ENCODE measurements around the gene TMEM132A.
A peak's percentile ranks its signal among the peaks of the same experiment; 100 is the strongest.

The TMEM132A gene

DNA sequence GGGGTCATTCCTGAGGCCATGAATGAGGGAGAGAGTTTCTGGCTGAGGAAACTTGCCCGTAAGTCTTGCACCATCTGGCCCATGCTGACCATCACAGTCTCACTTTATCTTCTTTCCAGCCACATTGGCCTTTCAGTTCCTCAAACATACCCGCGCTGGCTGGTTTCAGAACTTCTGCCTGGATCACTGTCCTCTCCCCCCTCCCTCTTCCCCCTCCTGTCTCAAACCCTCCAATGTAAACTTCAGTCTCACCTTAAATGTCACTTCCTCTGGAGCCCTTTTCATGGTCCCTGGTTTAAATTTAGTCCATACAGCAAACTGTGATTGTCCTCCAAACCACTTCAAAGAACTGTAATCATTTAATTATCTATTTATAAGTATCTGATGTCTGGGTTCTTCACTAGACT lies 14.0 kb upstream of the TMEM132A start:
- Histone ChIP-seq H3K4me2 (peak overlapping the region; percentile 87 to 98 (median 97)), H4K20me1 (peaks cover 0 to 17% (median 7%) of the 10 kb centered on the region in 11 experiments; a peak in 12 of 22 replicates), H3K4me1 (peaks cover 52 to 77% (median 60%) of the 10 kb centered on the region in 10 experiments), H3K9me3 (replicated peaks in 1 of 11) (peaks cover 8 to 15% (median 13%) of the 10 kb centered on the region in 11 experiments; a peak in 20 of 22 replicates), H3K27me3 (no peaks in the 10 kb centered on the region), H3K27ac (peak overlapping the region; percentile 54 to 94 (median 84)), H3K9ac (peak overlapping the region; percentile 12 to 70 (median 57); a peak in 17 of 22 replicates), H3K4me3 (peak overlapping the region in 2 of 10 experiments; percentile 7 to 46; a peak in 3 of 20 replicates), H3K36me3 (no peaks in the 10 kb centered on the region)
- TF ChIP-seq Cebpa-rat (IDR thresholded peaks at IDR 0.05) = peak in 9 of 11 experiments; percentile 34 to 69 (median 56); a peak in 12 of 22 replicates

DNA sequence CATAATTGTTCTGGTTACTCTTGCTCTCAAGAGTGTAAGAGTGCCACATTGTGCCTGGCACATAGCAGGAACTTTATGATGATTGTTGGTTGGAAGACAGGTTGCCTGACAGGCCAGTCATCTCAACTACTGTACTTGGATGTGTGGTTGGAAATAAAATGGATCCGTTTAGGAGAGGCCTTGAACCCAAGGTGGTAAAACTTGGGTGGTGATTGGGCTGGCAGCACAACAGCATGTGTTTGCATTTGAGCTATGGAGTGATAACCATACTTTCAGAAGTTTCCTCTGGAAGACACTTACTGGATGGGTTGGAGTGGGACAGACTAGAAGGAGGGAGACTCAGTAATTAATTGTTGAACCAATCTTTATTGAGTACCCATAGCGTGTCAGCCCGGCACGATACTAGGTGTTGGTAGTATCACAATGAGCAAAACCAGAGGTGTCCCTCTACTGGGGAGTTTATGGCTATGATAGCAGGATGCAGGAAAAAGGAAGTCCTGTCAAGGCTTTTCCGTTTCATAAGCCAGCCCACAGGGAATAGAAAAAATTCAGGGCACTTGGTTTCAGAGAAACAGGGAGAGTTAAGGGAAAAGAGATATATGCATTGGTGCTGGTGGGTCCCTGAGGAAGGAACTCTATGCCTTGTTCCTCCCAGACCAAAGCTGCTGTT lies 13.4 kb upstream of the TMEM132A start:
- peak overlapping the region in 10 of 11 experiments; percentile 1 to 70 (median 56); a peak in 15 of 22 replicates for H3K9ac ChIP-seq
- H3K4me3 ChIP-seq = peak overlapping the region in 4 of 10 experiments; percentile 5 to 12 (median 7); a peak in 2 of 20 replicates
- no peak for TF ChIP-seq Cebpa-rat (IDR thresholded peaks at IDR 0.05)
- no peaks in the 10 kb centered on the region for H3K36me3 ChIP-seq
- no peaks in the 10 kb centered on the region for H3K27me3 ChIP-seq
- peak overlapping the region; percentile 54 to 94 (median 84); a peak in 21 of 22 replicates for H3K27ac ChIP-seq
- H3K9me3 ChIP-seq (replicated peaks in 1 of 11) = peaks cover 8 to 15% (median 13%) of the 10 kb centered on the region in 11 experiments; a peak in 20 of 22 replicates
- peaks cover 0 to 15% (median 5%) of the 10 kb centered on the region in 11 experiments; a peak in 14 of 22 replicates for H4K20me1 ChIP-seq
- H3K4me2 ChIP-seq = peak overlapping the region; percentile 87 to 98 (median 97)
- peaks cover 55 to 77% (median 62%) of the 10 kb centered on the region in 10 experiments for H3K4me1 ChIP-seq

DNA sequence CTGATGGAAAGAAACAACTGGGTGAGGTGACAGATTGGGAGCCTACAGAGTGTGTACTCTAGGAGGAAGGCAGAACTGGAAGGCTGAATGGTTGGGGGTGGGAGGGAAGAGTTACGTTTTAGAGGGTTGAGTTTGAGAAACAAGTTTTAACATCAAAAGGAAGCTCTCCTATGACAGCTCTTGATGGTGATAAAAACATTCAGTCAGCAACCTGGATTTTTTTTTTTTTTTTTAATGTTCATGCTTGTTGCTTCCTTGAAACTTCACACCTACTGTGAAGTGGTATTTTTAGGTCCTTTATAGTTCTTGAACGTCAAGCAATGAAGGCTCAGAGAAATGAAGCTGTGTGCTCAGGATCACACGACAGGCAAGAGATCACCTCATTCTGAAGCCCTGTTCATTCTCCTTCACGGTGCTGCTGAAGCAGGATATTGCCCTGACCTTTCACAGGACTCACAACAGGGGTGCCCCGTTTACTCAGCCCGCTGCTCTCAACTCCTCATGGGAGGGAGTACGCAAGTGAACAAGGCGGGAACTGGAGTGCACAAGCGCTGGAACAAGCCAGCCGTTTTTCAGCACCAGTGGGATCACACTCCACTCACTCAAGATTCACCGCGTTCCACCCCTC lies 11.9 kb upstream of the TMEM132A start:
- Histone ChIP-seq H3K4me2 (peak overlapping the region; percentile 87 to 98 (median 97)), H3K4me1 (peaks cover 64 to 86% (median 70%) of the 10 kb centered on the region in 10 experiments), H4K20me1 (peaks cover 12 to 27% (median 18%) of the 10 kb centered on the region in 11 experiments; a peak in 20 of 22 replicates), H3K27ac (peak overlapping the region in 10 of 11 experiments; percentile 54 to 94 (median 85); a peak in 17 of 22 replicates), H3K9me3 (replicated peaks in 1 of 11) (peaks cover 8 to 15% (median 13%) of the 10 kb centered on the region in 11 experiments; a peak in 20 of 22 replicates), H3K4me3 (no peak overlapping the region), H3K27me3 (no peaks in the 10 kb centered on the region), H3K36me3 (peaks cover 0 to 14% (median 8%) of the 10 kb centered on the region in 11 experiments; a peak in 10 of 22 replicates), H3K9ac (peak overlapping the region in 4 of 11 experiments; percentile 27 to 92 (median 74); a peak in 5 of 22 replicates)
- TF ChIP-seq Cebpa-rat (IDR thresholded peaks at IDR 0.05) = no peak

DNA sequence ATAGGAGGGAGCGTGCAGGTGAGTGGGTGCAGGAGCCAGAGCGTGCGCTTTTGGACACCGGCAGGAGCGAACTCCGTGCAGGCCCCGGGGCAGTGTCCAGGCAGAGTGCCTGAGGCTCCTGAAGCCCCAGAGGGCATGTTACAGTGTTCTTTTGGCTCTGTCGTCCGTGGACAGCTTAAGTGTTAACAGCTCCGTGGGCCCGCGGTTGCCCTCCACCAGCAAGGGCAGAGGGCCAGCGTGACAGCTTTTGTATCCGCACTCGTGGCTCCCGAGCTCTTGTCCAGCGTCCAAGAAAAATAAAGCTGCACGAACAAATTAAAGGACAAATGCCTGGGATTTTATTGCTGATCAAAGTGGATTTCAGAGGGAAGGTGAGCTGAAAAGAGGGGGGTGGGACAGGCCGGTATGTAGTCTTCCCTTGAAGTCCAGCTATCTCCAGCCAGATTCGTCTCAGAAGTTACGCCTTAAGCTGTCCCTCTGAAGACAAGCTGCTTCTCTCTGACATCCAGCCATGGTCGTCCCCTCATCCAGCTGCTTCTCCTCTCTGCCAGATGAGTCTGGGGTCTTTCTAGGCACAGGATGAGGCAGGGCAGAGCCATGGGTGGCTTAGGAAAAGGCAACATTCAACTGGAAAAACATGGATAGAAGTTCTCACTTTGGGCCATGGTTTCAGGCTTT lies 11.3 kb upstream of the TMEM132A start:
- Histone ChIP-seq H3K4me1 (peaks cover 65 to 86% (median 75%) of the 10 kb centered on the region in 10 experiments), H3K27me3 (no peaks in the 10 kb centered on the region), H3K27ac (peak overlapping the region in 10 of 11 experiments; percentile 80 to 94 (median 88); a peak in 20 of 22 replicates), H3K4me2 (peak overlapping the region; percentile 87 to 98 (median 97)), H3K9ac (peak overlapping the region; percentile 79 to 92 (median 88); a peak in 20 of 22 replicates), H3K9me3 (replicated peaks in 1 of 11) (peaks cover 8 to 15% (median 13%) of the 10 kb centered on the region in 11 experiments; a peak in 20 of 22 replicates), H4K20me1 (peaks cover 15 to 33% (median 24%) of the 10 kb centered on the region in 11 experiments; a peak in 20 of 22 replicates), H3K36me3 (peaks cover 0 to 21% (median 13%) of the 10 kb centered on the region in 11 experiments; a peak in 11 of 22 replicates), H3K4me3 (peak overlapping the region; percentile 73 to 90 (median 84); a peak in 15 of 20 replicates)
- TF ChIP-seq Cebpa-rat (IDR thresholded peaks at IDR 0.05) = no peak

DNA sequence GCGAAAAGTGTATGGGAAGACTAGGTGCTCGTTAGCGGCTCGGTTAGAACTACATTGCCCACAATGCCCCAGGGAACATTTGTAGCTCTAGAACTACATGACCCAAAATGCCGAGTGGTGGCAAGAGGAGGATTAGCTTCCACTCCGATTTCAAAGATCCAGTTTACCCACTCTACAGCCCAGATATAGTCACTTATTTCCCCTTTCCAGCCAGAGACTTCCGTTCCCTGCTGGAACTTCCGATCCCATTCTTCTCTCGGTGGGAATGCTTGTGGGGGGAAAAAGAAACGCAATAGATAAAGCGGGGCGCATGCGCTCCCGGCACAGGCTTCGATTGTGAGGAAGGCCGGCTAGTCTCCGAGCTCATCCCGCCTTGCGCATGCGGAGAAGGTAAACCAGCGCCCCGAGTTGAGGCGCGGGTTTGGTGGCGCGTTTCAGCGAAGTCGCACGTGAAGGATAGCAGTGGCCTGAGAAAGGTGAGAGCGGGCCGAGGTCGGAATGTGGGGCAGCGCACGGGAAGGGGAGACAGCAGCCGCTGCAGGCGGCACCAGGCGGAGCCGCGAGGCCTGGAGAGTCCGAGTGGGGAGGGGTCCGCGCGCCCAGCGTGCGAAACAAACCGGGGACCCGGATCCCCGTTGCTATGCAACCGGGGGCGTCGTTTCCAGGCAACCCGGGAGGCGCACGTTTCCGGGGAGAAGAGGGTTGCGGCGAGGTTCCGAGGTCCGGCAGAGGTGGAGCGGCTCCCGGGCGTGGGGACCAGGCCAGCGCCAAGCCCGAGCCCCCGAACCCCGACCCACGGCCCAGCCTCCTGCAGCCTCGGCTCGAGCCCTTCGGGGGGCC lies 10.2 kb upstream of the TMEM132A start, which contains the start of gene TMEM109:
TMEM109 (plus strand) TSS at position 366 of the 840 bp plus-strand sequence. CDS start 5,536 bp downstream, outside the sequence.
- Histone ChIP-seq H3K9ac (peak within 1 kb of the TSS; percentile 79 to 92 (median 88)), H3K4me3 (peak within 1 kb of the TSS; percentile 73 to 90 (median 84)), H3K4me2 (peak within 1 kb of the TSS; percentile 87 to 98 (median 97)), H4K20me1 (peaks cover 19 to 43% (median 35%) of the 10 kb centered on the region in 11 experiments; a peak in 21 of 22 replicates), H3K36me3 (peaks cover 0 to 31% (median 21%) of the 10 kb centered on the region in 11 experiments; a peak in 13 of 22 replicates), H3K27ac (peak within 1 kb of the TSS; percentile 80 to 94 (median 87)), H3K27me3 (no peaks in the 10 kb centered on the region), H3K4me1 (peaks cover 65 to 89% (median 85%) of the 10 kb centered on the region in 10 experiments), H3K9me3 (replicated peaks in 1 of 11) (peaks cover 7 to 12% (median 11%) of the 10 kb centered on the region in 11 experiments; a peak in 20 of 22 replicates)
- TF ChIP-seq Cebpa-rat (IDR thresholded peaks at IDR 0.05) = no peak

DNA sequence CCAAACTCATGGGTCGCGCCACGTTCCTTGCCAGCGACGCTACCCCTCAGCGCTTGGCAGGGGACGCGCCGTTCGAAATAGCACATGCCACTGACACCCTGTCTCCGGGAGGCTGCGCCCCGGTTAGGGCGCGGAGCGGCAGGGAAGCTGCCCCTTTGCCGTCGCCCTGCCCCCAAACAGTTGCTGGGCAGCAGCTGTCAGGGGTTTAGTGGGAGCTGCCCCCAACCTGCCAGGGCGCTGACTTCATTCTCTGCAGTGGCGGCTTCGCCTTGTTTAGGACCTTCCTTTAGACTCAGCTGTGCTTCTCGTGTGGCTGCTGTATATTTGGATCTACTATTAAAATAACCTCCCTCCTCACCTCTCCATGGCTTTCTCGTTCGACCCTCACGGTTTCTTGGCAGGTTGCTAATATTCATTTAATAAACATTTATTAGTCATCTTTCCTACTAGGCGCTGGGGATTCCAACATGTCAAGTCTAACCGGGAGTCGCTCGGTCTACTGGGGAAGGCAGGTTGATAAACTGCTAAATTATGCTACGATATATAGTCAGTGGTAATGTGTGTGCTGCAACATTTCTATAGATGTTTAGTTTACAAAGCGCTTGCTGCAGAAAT lies 9.5 kb upstream of the TMEM132A start:
- H3K36me3 ChIP-seq = peaks cover 1 to 38% (median 24%) of the 10 kb centered on the region in 11 experiments; a peak in 18 of 22 replicates
- H3K9me3 ChIP-seq (replicated peaks in 1 of 11) = peaks cover under 1 to 5% (median 4%) of the 10 kb centered on the region in 11 experiments; a peak in 19 of 22 replicates
- peak overlapping the region; percentile 79 to 92 (median 88) for H3K9ac ChIP-seq
- H3K4me3 ChIP-seq = peak overlapping the region; percentile 73 to 90 (median 84)
- H4K20me1 ChIP-seq = peaks cover 24 to 51% (median 42%) of the 10 kb centered on the region in 11 experiments; a peak in 21 of 22 replicates
- peak overlapping the region; percentile 87 to 98 (median 97) for H3K4me2 ChIP-seq
- no peak for TF ChIP-seq Cebpa-rat (IDR thresholded peaks at IDR 0.05)
- H3K27me3 ChIP-seq = no peaks in the 10 kb centered on the region
- peak overlapping the region; percentile 80 to 94 (median 87); a peak in 21 of 22 replicates for H3K27ac ChIP-seq
- peaks cover 63 to 89% (median 86%) of the 10 kb centered on the region in 10 experiments for H3K4me1 ChIP-seq

Measured in BLaER1 treated with 17β-estradiol and CSF1 and Interleukin-3, amounts not matched to agents 10 nM and 100 nM (cell line).